22Rv1 (cell line): Measurements from ENCODE around the gene LTN1.

Experiments
- CTCF ChIP-seq: fragments of 450-650 bp; IDR thresholded peaks from 2 replicates; pipeline ENCODE4 v1.5.1; 2017; ENCODE audit warnings: mild to moderate bottlenecking
- ZFX ChIP-seq: fragments of 450-650 bp; IDR thresholded peaks from 2 replicates; pipeline ENCODE4 v1.6.1; 2017; ENCODE audit warnings: antibody characterized with exemption, borderline replicate concordance

DNA sequence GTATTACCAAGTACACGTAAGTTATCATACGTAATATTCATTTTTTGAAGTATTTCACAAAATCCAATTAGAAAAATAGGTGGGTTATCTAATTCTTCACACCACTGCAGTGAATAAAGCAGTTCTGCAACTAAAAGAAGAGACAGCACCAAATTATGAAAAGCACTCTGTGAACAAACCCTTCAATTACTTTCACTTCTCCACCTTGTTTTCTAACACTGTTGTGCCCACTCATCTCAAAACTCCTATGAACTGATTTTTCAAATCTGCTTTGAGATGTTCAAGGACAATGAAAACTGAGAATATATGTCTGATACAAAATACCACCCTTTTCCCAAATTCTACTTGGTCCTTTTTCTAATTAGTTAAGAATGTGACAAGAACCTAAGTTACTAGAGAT lies 39.4 kb downstream of the LTN1 start:
- TF ChIP-seq CTCF, result no peak
- no peak for TF ChIP-seq ZFX
